H1 (cell line): ENCODE measurements around the gene WNK2. TPM values are rescaled to one million over a fixed set of nuclear protein-coding genes. Genes with fewer than 3 reads are reported as not detected.

Experiments
- JUN ChIP-seq: IDR thresholded peaks from 2 replicates; pipeline ENCODE4 v1.6.1; 2011; ENCODE audit warnings: low read depth, mild to moderate bottlenecking, improper control_type of control experiment, low read length
- USF2 ChIP-seq: IDR thresholded peaks from 2 replicates; pipeline ENCODE4 v1.6.1; 2011; ENCODE audit warnings: low read length, improper control_type of control experiment
- polyA plus RNA-seq, 7 experiments: library from polyadenylated mRNA; depleted of rRNA in 3 of 7; stranded (reverse) in 5 of 7; unstranded in 2 of 7; fragments of >200 nt in 5 of 7; fragments of 200-250 nt in 2 of 7; gene quantifications; 1 replicate in 5 of 7; 2 replicates in 1 of 7; 4 replicates in 1 of 7; pipeline versions ENCODE4 v1.2.1 to v1.2.3, GENCODE V29; 2011 to 2013; ENCODE audit warnings: missing spikeins in 2 of 7, mixed read lengths in 2 of 7
- total RNA-seq: library from RNA; stranded (reverse); fragmentation: NEBNext Ultra II Directional; extraction: Animal tissue kit (Norgen Biotek cat#: 25700); gene quantifications from 2 replicates; pipeline ENCODE4 v1.2.1, GENCODE V29; 2021

The WNK2 gene
- total and polyA plus RNA-seq, 2 of the 8 experiments (the other 6 are each of a cell fraction or from before 2014, with no cell fraction given) = 12.0 to 87.2 TPM

GRCh38 chr9:93257808-93258331 is 73.9 kb downstream of the WNK2 start (continued):
- TF ChIP-seq USF2 (no peak), JUN (no peak)
- TF ChIP-seq, all 59 proteins: peak for 0
